ENCODE data around the gene ZNF576. TPM values are rescaled to one million over a fixed set of nuclear protein-coding genes. Genes with fewer than 3 reads are reported as not detected.
"Not testable (repeated sequence)": the region's sequence is repeated elsewhere in the genome, so short reads cannot be mapped to it uniquely, and the experiment has no call there.

ZNF576 gene
- total RNA-seq, 2 experiments from 2014 or later: 14.1 to 14.9 TPM

DNA sequence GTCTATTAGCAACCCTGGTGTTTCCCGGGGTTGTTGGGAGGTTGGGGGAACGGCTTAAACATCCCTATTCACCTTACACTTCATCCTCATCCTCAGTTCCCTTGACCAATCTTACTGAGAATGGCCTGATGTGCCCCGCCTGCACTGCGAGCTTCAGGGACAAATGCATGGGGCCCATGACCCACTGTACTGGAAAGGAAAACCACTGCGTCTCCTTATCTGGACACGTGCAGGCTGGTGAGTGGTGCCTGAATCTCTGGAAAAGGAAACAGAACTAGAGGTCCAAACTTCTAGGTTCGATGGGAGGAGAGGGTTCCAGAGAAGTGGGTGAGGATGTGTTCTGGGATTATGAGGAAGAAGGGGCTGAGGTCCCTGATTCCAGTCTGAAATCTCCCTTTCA lies 14.9 kb upstream of the ZNF576 start:
- H3K4me1 Mint-ChIP-seq: peaks cover 41% of the 10 kb centered on the region
- POLR2A ChIA-PET: interaction anchor here (1.3 kb wide), 1 partner anchor 26 kb away, joined by 4 read pairs; no protein-coding TSS in a partner anchor
- H3K36me3 Mint-ChIP-seq (ENCODE audit: low read depth): no peaks in the 10 kb centered on the region
- CTCF ChIA-PET: interaction anchor here (2.2 to 4.7 kb wide), 2 partner anchors 13 kb away, joined by 14 to 34 read pairs; partner anchors contain the start of genes IRGQ and ZNF576
- H3K4me3 Mint-ChIP-seq: no peak overlapping the region
- H3K9me3 Mint-ChIP-seq: no peaks in the 10 kb centered on the region
- peak overlapping the region; percentile 28 for H3K27ac Mint-ChIP-seq
- DNase-seq: no peak
- no peaks in the 10 kb centered on the region for H3K27me3 Mint-ChIP-seq

DNA sequence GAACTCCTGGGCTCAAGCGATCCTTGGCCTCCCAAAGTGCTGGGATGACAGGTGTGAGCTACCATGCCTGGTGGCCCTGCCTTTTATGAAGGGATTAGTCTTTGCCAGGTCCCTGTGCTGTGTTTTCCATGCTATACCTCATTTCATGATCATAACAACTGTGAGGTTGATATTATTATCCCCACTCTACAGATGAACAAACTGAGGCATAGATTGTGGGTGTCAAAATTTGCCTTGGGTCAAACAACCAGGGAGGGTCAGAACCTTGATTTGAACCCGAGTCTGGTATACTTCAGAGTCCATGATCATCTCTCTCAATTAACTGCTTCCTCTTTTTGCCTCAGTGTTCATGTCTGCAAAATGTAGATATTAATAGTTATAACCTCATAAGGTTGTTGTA lies 13.9 kb upstream of the ZNF576 start:
- Mint-ChIP-seq H3K4me1 (peaks cover 36% of the 10 kb centered on the region), H3K4me3 (no peak overlapping the region), H3K27me3 (no peaks in the 10 kb centered on the region), H3K36me3 (ENCODE audit: low read depth) (no peaks in the 10 kb centered on the region), H3K27ac (no peak overlapping the region), H3K9me3 (no peaks in the 10 kb centered on the region)
- CTCF ChIA-PET: interaction anchor here (4.7 kb wide), 1 partner anchor 12 kb away, joined by 34 read pairs; the partner anchor contains the start of genes IRGQ and ZNF576
- POLR2A ChIA-PET: interaction anchor here (1.3 kb wide), 1 partner anchor 27 kb away, joined by 4 read pairs; no protein-coding TSS in a partner anchor
- no peak for DNase-seq

DNA sequence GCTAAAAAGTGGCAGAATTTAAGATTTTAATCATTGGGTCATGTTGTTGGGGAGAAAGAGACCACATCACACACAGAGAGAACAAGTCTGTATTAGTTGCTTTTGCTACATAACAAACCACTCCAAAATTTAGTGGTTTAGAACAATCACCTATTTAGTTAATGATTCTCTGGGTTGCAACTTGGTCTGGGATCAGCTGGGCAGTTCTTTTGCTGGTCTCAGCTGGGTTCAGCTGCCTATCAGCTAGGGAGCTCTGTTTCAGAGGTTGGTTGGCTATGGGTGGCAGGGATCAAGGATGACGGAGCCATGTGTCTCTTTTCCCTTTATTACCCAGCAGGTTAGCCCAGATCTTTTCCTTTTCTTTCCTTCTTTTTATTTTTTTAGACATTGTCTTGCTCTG lies 11.9 kb upstream of the ZNF576 start:
- no peaks in the 10 kb centered on the region for H3K9me3 Mint-ChIP-seq
- no peaks in the 10 kb centered on the region for H3K36me3 Mint-ChIP-seq (ENCODE audit: low read depth)
- no peak for DNase-seq
- POLR2A ChIA-PET: no interaction called here
- CTCF ChIA-PET: interaction anchor here (0.6 to 4.7 kb wide), 5 partner anchors 10 to 65 kb away, joined by 3 to 34 read pairs (median 3); partner anchors contain the start of genes IRGQ and ZNF576
- no peaks in the 10 kb centered on the region for H3K27me3 Mint-ChIP-seq
- no peak overlapping the region for H3K4me3 Mint-ChIP-seq
- H3K27ac Mint-ChIP-seq: peak overlapping the region; percentile 73
- peaks cover 34% of the 10 kb centered on the region for H3K4me1 Mint-ChIP-seq

GRCh38 chr19:43586346-43586745 lies 10.0 kb upstream of the ZNF576 start:
- no peaks in the 10 kb centered on the region for H3K9me3 Mint-ChIP-seq
- CTCF ChIA-PET: interaction anchor here (1.2 to 1.6 kb wide), 3 partner anchors 8 to 31 kb away, joined by 4 to 6 read pairs (median 6); no protein-coding TSS in a partner anchor
- no peak for DNase-seq
- peaks cover 3% of the 10 kb centered on the region for H3K36me3 Mint-ChIP-seq (ENCODE audit: low read depth)
- no peak overlapping the region for H3K4me3 Mint-ChIP-seq
- H3K4me1 Mint-ChIP-seq: peaks cover 31% of the 10 kb centered on the region
- POLR2A ChIA-PET: no interaction called here
- no peaks in the 10 kb centered on the region for H3K27me3 Mint-ChIP-seq
- no peak overlapping the region for H3K27ac Mint-ChIP-seq

GRCh38 chr19:43587029-43587428 lies 9.4 kb upstream of the ZNF576 start:
- H3K36me3 Mint-ChIP-seq (ENCODE audit: low read depth); DNase-seq; H3K4me3 Mint-ChIP-seq; H3K27me3 Mint-ChIP-seq; H3K9me3 Mint-ChIP-seq; H3K27ac Mint-ChIP-seq; POLR2A ChIA-PET: not testable (repeated sequence)
- CTCF ChIA-PET: interaction anchor here (1.2 to 1.3 kb wide), 2 partner anchors 8 to 9 kb away, joined by 6 read pairs; no protein-coding TSS in a partner anchor
- H3K4me1 Mint-ChIP-seq: peaks cover 24% of the 10 kb centered on the region

DNA sequence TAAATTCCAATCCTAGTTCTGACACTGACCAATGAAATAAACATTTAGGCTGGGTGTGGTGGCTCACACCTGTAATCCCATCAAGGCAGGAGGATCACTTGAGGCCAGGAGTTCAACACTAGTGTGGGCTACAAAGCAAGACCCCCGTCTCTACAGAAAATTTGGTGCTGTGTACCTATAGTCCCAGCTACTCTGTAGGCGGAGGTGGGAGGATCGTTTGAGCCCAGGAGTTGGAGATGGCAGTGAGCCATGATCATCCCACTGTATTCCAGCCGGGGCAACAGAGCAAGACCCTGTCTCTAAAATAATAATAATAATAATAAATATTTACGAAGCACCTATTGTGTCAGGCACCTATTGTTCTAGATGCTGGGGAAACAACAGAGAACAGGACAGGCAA lies 7.1 kb upstream of the ZNF576 start:
- Mint-ChIP-seq H3K4me1 (peaks cover 28% of the 10 kb centered on the region), H3K9me3 (no peaks in the 10 kb centered on the region), H3K36me3 (ENCODE audit: low read depth) (peaks cover 12% of the 10 kb centered on the region), H3K27me3 (no peaks in the 10 kb centered on the region), H3K27ac (no peak overlapping the region), H3K4me3 (no peak overlapping the region)
- DNase-seq: no peak
- CTCF ChIA-PET: interaction anchor here (3.6 kb wide), 1 partner anchor 34 kb away, joined by 11 read pairs; no protein-coding TSS in a partner anchor
- POLR2A ChIA-PET: no interaction called here

GRCh38 chr19:43589678-43590077 lies 6.7 kb upstream of the ZNF576 start:
- Mint-ChIP-seq H3K4me3 (no peak overlapping the region), H3K27ac (no peak overlapping the region), H3K9me3 (no peaks in the 10 kb centered on the region), H3K36me3 (ENCODE audit: low read depth) (peaks cover 12% of the 10 kb centered on the region), H3K4me1 (peaks cover 24% of the 10 kb centered on the region), H3K27me3 (no peaks in the 10 kb centered on the region)
- ChIA-PET CTCF (interaction anchor here (3.6 kb wide), 1 partner anchor 34 kb away, joined by 11 read pairs; no protein-coding TSS in a partner anchor), POLR2A (no interaction called here)
- no peak for DNase-seq

DNA sequence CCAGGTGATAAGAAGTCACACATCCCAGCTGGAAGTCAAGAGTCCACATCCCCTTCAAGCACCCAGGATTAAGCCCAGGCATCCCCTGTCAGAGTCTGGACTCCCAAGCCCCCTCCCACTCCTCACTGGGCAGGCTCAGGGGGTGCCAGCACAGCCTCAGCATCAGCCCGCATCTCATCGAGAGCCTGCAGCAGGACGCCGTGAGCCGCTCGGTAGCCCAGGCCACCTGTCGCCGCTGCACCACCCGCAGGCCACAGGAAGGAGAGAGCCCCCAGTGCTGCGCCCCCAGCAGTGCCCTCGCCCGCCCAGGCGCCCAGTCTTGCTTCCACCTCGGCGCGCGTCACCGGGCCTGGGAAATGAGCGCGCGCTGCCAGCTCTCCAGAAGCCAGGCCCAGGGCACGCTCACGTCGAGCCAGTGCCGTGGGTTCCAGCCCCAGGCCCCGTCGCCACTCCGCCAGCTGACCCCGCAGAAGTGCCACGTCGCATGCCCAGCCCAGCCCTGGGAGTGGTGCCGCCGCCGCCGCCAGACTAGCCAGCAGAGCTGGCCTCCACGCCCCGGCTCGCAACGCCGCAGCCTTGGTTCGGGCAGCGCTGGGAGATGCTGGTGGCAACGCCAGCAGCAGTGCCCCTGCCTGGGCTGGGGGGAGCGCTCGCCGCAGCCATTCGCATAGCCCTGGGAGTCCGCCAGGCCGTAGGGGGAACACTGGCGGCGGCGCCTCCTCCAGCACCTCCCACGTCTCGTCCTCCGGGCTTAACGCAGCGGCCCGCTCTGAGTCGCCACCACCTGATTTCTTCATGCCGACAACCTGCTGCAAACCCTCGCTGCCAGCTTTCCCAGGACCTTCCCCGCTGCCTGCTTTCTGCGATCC lies 4.3 kb upstream of the ZNF576 start:
- H3K4me1 Mint-ChIP-seq: peaks cover 31% of the 10 kb centered on the region
- H3K27ac Mint-ChIP-seq: no peak overlapping the region
- no peak for DNase-seq
- H3K9me3 Mint-ChIP-seq: no peaks in the 10 kb centered on the region
- ChIA-PET POLR2A (no interaction called here), CTCF (interaction anchor here (0.6 to 1.2 kb wide), 4 partner anchors 22 to 94 kb away, joined by 3 to 5 read pairs (median 4); no protein-coding TSS in a partner anchor)
- H3K27me3 Mint-ChIP-seq: no peaks in the 10 kb centered on the region
- peaks cover 12% of the 10 kb centered on the region for H3K36me3 Mint-ChIP-seq (ENCODE audit: low read depth)
- H3K4me3 Mint-ChIP-seq: no peak overlapping the region

DNA sequence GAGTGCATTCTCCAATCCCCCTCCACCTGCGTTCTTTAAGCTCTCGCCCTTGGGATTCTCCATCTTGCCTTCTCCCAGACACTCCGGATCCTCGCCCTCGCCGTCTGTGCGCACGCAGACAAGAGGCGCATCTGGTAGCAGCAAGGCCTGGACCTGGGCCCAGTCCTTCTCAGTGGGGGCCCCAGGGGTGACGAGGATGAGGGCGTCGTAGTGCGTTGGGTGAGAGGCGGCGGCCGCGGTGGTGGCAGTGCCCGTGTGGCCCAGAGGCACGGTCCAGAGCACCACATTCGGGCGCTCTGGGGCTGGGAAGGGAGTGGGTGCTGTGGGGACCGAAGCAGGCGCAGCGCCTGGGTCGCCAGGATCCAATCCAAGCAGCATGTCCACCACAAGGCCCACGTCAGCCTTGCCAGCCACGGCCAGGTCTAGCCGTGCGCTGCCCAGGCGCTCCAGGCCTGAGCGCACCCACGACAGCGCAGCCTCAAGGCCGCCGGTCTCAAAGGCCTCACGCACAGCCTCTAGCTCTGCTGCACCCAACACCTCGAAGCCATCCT lies 3.5 kb upstream of the ZNF576 start:
- Mint-ChIP-seq H3K9me3 (no peaks in the 10 kb centered on the region), H3K4me1 (peaks cover 38% of the 10 kb centered on the region), H3K27me3 (no peaks in the 10 kb centered on the region), H3K36me3 (ENCODE audit: low read depth) (peaks cover 15% of the 10 kb centered on the region), H3K4me3 (no peak overlapping the region), H3K27ac (no peak overlapping the region)
- DNase-seq: no peak
- ChIA-PET POLR2A (no interaction called here), CTCF (interaction anchor here (0.6 to 2.7 kb wide), 7 partner anchors 13 to 145 kb away, joined by 3 to 23 read pairs (median 12); no protein-coding TSS in a partner anchor)

DNA sequence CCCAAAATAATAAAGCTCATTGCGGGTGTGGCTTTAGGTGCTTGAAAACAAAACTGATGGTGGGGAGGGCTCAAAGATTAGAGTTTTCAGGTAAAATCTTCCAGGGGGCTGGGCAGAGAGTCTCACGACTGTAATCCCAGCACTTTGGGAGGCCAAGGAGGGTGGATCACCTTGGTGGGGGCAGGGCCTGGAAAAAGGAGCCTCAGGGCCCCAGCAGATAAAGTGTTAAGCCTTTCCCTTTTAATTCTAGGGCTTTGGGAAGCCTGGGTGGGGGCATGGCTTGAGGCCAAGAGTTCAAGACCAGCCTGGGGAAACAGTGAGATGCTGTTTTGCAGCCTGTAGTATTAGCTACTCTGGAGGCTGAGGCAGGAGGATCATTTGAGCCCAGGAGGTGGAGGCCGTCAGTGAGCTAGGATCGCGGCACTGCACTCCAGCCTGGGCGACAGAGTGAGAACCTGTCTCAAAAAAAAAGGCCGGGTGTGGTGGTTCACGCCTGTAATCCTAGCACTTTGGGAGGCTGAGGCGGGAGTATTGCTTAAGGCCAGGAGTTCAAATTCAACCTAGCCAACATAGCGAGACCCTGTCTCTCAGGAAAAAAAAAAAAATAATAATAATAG lies 2.2 kb upstream of the ZNF576 start:
- Mint-ChIP-seq H3K27ac (peak overlapping the region; percentile 70), H3K27me3 (no peaks in the 10 kb centered on the region), H3K9me3 (no peaks in the 10 kb centered on the region), H3K4me3 (peak overlapping the region; percentile 35), H3K4me1 (peaks cover 41% of the 10 kb centered on the region), H3K36me3 (ENCODE audit: low read depth) (peaks cover 19% of the 10 kb centered on the region)
- DNase-seq: no peak
- ChIA-PET CTCF (interaction anchor here (0.6 to 3.5 kb wide), 38 partner anchors 8 to 1629 kb away, joined by 3 to 51 read pairs (median 5); partner anchors contain the start of genes SMG9 and ZNF575), POLR2A (interaction anchor here (0.6 to 1.3 kb wide), 3 partner anchors 34 to 61 kb away, joined by 3 to 5 read pairs (median 5); no protein-coding TSS in a partner anchor)

DNA sequence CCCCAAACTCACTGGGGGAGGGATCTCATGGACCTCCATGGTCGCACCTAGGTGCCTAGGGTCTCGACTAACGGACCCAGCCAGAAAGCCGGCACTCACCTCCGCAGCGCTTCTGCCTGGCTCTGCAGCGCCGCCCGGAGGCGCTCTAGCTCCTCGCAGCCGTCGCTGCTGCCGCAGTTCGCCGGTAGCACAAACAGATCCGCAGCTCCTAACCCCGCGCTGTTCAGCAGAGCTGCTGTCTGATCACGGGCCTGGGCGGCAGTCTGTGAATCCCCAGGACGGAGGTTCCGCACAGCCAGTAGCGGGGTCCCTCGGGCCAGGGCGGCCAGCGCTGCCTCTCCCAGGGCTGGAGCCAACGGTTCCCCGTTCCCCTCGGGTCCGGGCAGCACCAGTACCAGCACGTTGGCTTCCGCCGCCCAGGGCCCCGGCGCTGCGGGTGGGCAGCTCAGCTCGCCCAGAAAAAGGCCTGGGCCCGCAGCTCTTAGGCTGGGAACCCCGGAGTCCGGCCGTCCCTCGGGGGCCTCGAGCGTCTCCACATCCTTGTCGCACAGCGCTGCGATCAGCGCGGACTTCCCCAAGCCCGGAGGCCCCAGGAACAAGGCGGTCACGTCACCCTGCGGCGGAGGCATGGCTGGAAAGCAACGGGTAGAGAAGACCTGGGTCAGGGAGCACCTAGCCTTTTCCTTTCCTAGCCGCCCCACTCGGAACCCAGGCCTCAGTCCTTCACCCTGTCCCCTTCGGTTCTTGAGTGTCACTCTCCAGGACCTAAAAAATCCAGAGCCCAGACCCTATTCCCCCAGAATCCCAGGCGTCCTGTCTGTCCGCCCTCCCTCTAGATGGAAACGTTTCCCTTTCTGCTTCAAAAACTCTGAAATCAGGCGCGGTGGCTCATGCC lies 1.4 kb upstream of the ZNF576 start:
- ChIA-PET CTCF (interaction anchor here (0.6 to 3.5 kb wide), 45 partner anchors 8 to 1629 kb away, joined by 3 to 51 read pairs (median 5); partner anchors contain the start of genes ETHE1, SMG9 and ZNF575), POLR2A (interaction anchor here (1.2 to 1.3 kb wide), 2 partner anchors 41 to 61 kb away, joined by 3 to 5 read pairs; no protein-coding TSS in a partner anchor)
- peak overlapping the region; percentile 99 for H3K27ac Mint-ChIP-seq
- H3K27me3 Mint-ChIP-seq: no peaks in the 10 kb centered on the region
- peak overlapping the region; percentile 88 for H3K4me3 Mint-ChIP-seq
- no peaks in the 10 kb centered on the region for H3K9me3 Mint-ChIP-seq
- peaks cover 21% of the 10 kb centered on the region for H3K36me3 Mint-ChIP-seq (ENCODE audit: low read depth)
- peak; percentile 77 for DNase-seq
- peaks cover 36% of the 10 kb centered on the region for H3K4me1 Mint-ChIP-seq
